Endothelial cell of umbilical vein (primary cell): ENCODE measurements around the gene RBM42. TPM values are rescaled to one million over a fixed set of nuclear protein-coding genes. Genes with fewer than 3 reads are reported as not detected.

Source experiments
- BruUV-seq: library from RNA; stranded (reverse); fragments of 400-500 nt; replicated peaks from 2 replicates; lab custom pipeline; 2021; lab: Mats Ljungman, UMichigan
- CTCF ChIA-PET: fragments of 300-600, 350-600 bp; sonication (Branson Sonifier 250); formaldehyde crosslinking; loops from one replicate; lab custom pipeline; 2021; ENCODE audit warnings: antibody characterized with exemption, inconsistent platforms; lab: Charles Lee
- POLR2A ChIA-PET: fragments of 300-600, 350-600 bp; sonication (Branson Sonifier 250); formaldehyde crosslinking; loops from one replicate; lab custom pipeline; 2021; ENCODE audit warnings: antibody characterized with exemption, inconsistent platforms; lab: Charles Lee
- DNase-seq: peaks from one replicate; pipeline ENCODE4 v3.0.0-alpha.2; 2011; ENCODE audit warnings: low read depth, low spot score
- FAIRE-seq: peaks from 2 replicates; lab custom pipeline; 2011; peaks lifted over from hg19 to GRCh38; lab: Jason Lieb, UNC
- H2AFZ ChIP-seq: 2 replicates; pipeline ENCODE4 v1.6.0; 2012; ENCODE audit warnings: low read depth, low read length, control low read depth, inconsistent platforms
- H3K27ac ChIP-seq: 2 replicates; pipeline ENCODE4 v1.5.1; 2011; ENCODE audit warnings: low read depth, mild to moderate bottlenecking, control low read depth, low read length, moderate library complexity; ENCODE audit not compliant: insufficient read depth
- H3K27me3 ChIP-seq, 2 experiments: 2 replicates each; pipeline versions ENCODE4 v1.6.0 to v1.6.1; 2011; ENCODE audit warnings: low read length in 2 of 2, mixed read lengths in 1 of 2; ENCODE audit not compliant: control insufficient read depth in 2 of 2, insufficient read depth in 2 of 2
- H3K36me3 ChIP-seq, 2 experiments: 2 replicates in 1 of 2; 3 replicates in 1 of 2; pipeline ENCODE4 v1.5.1; 2011; ENCODE audit warnings: low read length in 2 of 2, mild to moderate bottlenecking in 1 of 2, moderate library complexity in 1 of 2; ENCODE audit not compliant: control insufficient read depth in 2 of 2, insufficient read depth in 2 of 2; ENCODE audit errors: extremely low read depth in 1 of 2
- H3K4me1 ChIP-seq: 3 replicates; pipeline ENCODE4 v1.5.1; 2011; ENCODE audit warnings: mild to moderate bottlenecking, low read length; ENCODE audit not compliant: control insufficient read depth, insufficient read depth; ENCODE audit errors: extremely low read depth
- H3K4me2 ChIP-seq: 2 replicates; pipeline ENCODE4 v1.6.1; 2011; ENCODE audit warnings: low read length, control low read depth, mixed read lengths; ENCODE audit not compliant: insufficient read depth
- H3K4me3 ChIP-seq, 3 experiments: fragments of 200-600 bp in 1 of 3; sonication (generic), shearing (Covaris generic) in 1 of 3; replicated peaks in 1 of 3; 2 replicates each; pipeline ENCODE4 v1.5.1; 2011 to 2016; ENCODE audit warnings: control low read depth in 3 of 3, low read length in 3 of 3, mild to moderate bottlenecking in 2 of 3, inconsistent platforms in 1 of 3, low read depth in 1 of 3, moderate library complexity in 1 of 3; ENCODE audit not compliant: insufficient read depth in 1 of 3
- H3K79me2 ChIP-seq: 2 replicates; pipeline ENCODE4 v1.6.0; 2012; ENCODE audit warnings: low read length, inconsistent platforms; ENCODE audit not compliant: control insufficient read depth, insufficient read depth
- H3K9ac ChIP-seq: replicated peaks from 2 replicates; pipeline ENCODE3; 2011; ENCODE audit warnings: low read length, control low read depth; ENCODE audit not compliant: insufficient read depth; ENCODE audit errors: extremely low read depth
- H3K9me1 ChIP-seq: replicated peaks from 3 replicates; pipeline ENCODE4 v1.6.0; 2011; ENCODE audit warnings: mild to moderate bottlenecking, low read length; ENCODE audit not compliant: control insufficient read depth, insufficient read depth; ENCODE audit errors: extremely low read depth
- H3K9me3 ChIP-seq: replicated peaks from 2 replicates; pipeline ENCODE4 v1.5.1; 2012; ENCODE audit warnings: low read length, inconsistent platforms; ENCODE audit not compliant: control insufficient read depth, insufficient read depth
- H4K20me1 ChIP-seq: replicated peaks from 2 replicates; pipeline ENCODE3; 2011; ENCODE audit warnings: mild to moderate bottlenecking, low read length; ENCODE audit not compliant: control insufficient read depth, insufficient read depth; ENCODE audit errors: extremely low read depth
- EZH2 ChIP-seq: IDR thresholded peaks from 2 replicates; pipeline ENCODE4 v1.6.1; 2012; ENCODE audit warnings: borderline replicate concordance, low read depth, mild to moderate bottlenecking, moderate library complexity, low read length, inconsistent platforms; ENCODE audit not compliant: severe bottlenecking
- FOS ChIP-seq: IDR thresholded peaks from 2 replicates; pipeline ENCODE4 v1.6.1; 2011; ENCODE audit warnings: mild to moderate bottlenecking, low read length, moderate library complexity, borderline replicate concordance; ENCODE audit not compliant: insufficient read depth
- GATA2 ChIP-seq: IDR thresholded peaks from 2 replicates; pipeline ENCODE4 v1.7.0; 2011; ENCODE audit warnings: low read depth, mild to moderate bottlenecking, moderate library complexity, mixed read lengths, low read length; ENCODE audit not compliant: insufficient read length, insufficient read depth
- JUN ChIP-seq: IDR thresholded peaks from 2 replicates; pipeline ENCODE4 v1.6.1; 2011; ENCODE audit warnings: borderline replicate concordance, low read depth; ENCODE audit not compliant: insufficient read length, insufficient read depth
- MYC ChIP-seq: IDR thresholded peaks from one replicate; pipeline ENCODE4 v1.6.1; 2011; ENCODE audit warnings: mild to moderate bottlenecking, low read depth, low read length
- POLR2A ChIP-seq: IDR thresholded peaks from 2 replicates; pipeline ENCODE4 v1.6.1; 2012; ENCODE audit warnings: low read depth, mild to moderate bottlenecking, control low read depth, low read length
- POLR2AphosphoS5 ChIP-seq: IDR thresholded peaks from 2 replicates; pipeline ENCODE4 v1.6.1; 2012; ENCODE audit warnings: low read depth, mild to moderate bottlenecking, control low read depth, low read length, moderate library complexity; ENCODE audit not compliant: insufficient read depth
- dilution Hi-C: fragments of 300-500 bp; cut with MboI; formaldehyde crosslinking; loops from one replicate; pipeline ENCODE4 v1.15.0; 2019; ENCODE audit warnings: low sequenced_read_pairs; ENCODE audit not compliant: extremely low pct_ligation_motif_present
- intact Hi-C: fragments of 100-400 bp; cut with micrococcal nuclease; formaldehyde crosslinking; loops from one replicate; pipeline ENCODE4 v1.10.0; 2022
- polyA plus RNA-seq, 4 experiments: library from polyadenylated mRNA; depleted of rRNA in 3 of 4; stranded (reverse) in 3 of 4; unstranded in 1 of 4; fragments of >200 nt; gene quantifications; 2 replicates each; pipeline versions ENCODE4 v1.2.1 to v1.2.3, GENCODE V29; 2011 to 2012; ENCODE audit warnings: missing spikeins in 1 of 4
- total RNA-seq: library from RNA; stranded (reverse); gene quantifications from 2 replicates; pipeline ENCODE4 v1.2.3, GENCODE V29; 2021
- TF ChIP-seq, protein P1 (sequence below): IDR thresholded peaks from 2 replicates; pipeline ENCODE4 v1.6.1; 2011; ENCODE audit not compliant: insufficient read depth, insufficient read length
- TF ChIP-seq, protein P2 (sequence below), 2 donors: IDR thresholded peaks; 1 replicate in 1 of 2; 2 replicates in 1 of 2; pipeline ENCODE4 v1.5.1; 2011; ENCODE audit warnings: low read length in 2 of 2, mild to moderate bottlenecking in 2 of 2, moderate library complexity in 2 of 2, control low read depth in 1 of 2, inconsistent platforms in 1 of 2, low read depth in 1 of 2; ENCODE audit not compliant: insufficient read depth in 1 of 2; ENCODE audit errors: extremely low read depth in 1 of 2

RBM42 gene
- total and polyA plus RNA-seq, 2 donors (not counting 3 experiments of a cell fraction or from before 2014, with no cell fraction given): 78.3 to 97.3 TPM

DNA sequence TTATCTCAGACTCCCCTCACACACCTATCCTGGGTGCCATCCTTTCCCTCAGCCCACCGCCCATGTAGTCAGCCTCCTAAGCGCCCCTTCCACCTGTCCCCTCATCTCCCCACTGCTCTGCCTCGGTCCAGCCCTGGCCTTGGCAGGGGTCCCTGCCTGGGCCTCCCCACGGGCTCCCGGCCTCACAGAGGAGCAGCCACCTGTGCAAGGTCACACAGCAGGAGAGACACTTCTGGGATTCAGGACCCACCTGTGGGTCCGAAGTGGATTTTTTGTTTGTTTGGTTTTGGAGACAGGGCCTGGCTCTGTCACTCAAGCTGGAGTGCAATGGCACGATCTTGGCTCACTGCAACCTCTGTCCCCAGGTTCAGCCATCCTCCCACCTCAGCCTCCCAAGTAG, 36.8 kb downstream of the RBM42 start:
- CTCF ChIA-PET: no interaction called here
- BruUV-seq: no TSS peak

More for the DNA sequence above, 36.8 kb downstream of the RBM42 start:
- H3K4me2 ChIP-seq: no peak overlapping the region
- H2AFZ ChIP-seq: no peak overlapping the region
- no peaks in the 10 kb centered on the region for H3K79me2 ChIP-seq
- no peak for DNase-seq
- no peaks in the 10 kb centered on the region for H3K4me1 ChIP-seq
- TF ChIP-seq GATA2 (no peak), MYC (no peak), POLR2AphosphoS5 (no peak), FOS (no peak), EZH2 (no peak), POLR2A (no peak), JUN (no peak)
- TF ChIP-seq, protein P1, sequence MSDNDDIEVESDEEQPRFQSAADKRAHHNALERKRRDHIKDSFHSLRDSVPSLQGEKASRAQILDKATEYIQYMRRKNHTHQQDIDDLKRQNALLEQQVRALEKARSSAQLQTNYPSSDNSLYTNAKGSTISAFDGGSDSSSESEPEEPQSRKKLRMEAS: no peak
- TF ChIP-seq, protein P2, sequence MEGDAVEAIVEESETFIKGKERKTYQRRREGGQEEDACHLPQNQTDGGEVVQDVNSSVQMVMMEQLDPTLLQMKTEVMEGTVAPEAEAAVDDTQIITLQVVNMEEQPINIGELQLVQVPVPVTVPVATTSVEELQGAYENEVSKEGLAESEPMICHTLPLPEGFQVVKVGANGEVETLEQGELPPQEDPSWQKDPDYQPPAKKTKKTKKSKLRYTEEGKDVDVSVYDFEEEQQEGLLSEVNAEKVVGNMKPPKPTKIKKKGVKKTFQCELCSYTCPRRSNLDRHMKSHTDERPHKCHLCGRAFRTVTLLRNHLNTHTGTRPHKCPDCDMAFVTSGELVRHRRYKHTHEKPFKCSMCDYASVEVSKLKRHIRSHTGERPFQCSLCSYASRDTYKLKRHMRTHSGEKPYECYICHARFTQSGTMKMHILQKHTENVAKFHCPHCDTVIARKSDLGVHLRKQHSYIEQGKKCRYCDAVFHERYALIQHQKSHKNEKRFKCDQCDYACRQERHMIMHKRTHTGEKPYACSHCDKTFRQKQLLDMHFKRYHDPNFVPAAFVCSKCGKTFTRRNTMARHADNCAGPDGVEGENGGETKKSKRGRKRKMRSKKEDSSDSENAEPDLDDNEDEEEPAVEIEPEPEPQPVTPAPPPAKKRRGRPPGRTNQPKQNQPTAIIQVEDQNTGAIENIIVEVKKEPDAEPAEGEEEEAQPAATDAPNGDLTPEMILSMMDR (IDR thresholded peaks at IDR 0.05; ENCODE audit: extremely low read depth in 1 of 2, insufficient read depth in 1 of 2, low read depth in 1 of 2, low read length in 2 of 2): no peak
- H3K9me3 ChIP-seq: no peaks in the 10 kb centered on the region
- dilution Hi-C loops (no loop called here), intact Hi-C loops (no loop called here)
- no peak overlapping the region for H3K27ac ChIP-seq
- H3K9ac ChIP-seq: no peak overlapping the region
- H3K9me1 ChIP-seq: no peaks in the 10 kb centered on the region
- no peak overlapping the region for H3K4me3 ChIP-seq
- peaks cover 0 to 1% of the 10 kb centered on the region in 2 experiments for H3K27me3 ChIP-seq
- H4K20me1 ChIP-seq: no peaks in the 10 kb centered on the region
- no peak for FAIRE-seq
- POLR2A ChIA-PET: no interaction called here
- H3K36me3 ChIP-seq: peaks cover 0 to 2% of the 10 kb centered on the region in 2 experiments
